Stimulated activated CD8-positive, alpha-beta memory T cell treated with anti-CD3 and anti-CD28 coated beads, Interleukin-2, amount 100 ng/mL, for 48 hours (primary cell): Measurements from ENCODE around the gene TPRX2.
A peak's percentile ranks its signal among the peaks of the same experiment; 100 is the strongest.
"Not testable (repeated sequence)": the region's sequence is repeated elsewhere in the genome, so short reads cannot be mapped to it uniquely, and the experiment has no call there.

Experiments
- DNase-seq, 2 donors: peaks; one replicate each; pipeline ENCODE4 v3.0.0-alpha.2; 2020; ENCODE audit warnings: low read depth in 2 of 2

TPRX2 gene, protein sequence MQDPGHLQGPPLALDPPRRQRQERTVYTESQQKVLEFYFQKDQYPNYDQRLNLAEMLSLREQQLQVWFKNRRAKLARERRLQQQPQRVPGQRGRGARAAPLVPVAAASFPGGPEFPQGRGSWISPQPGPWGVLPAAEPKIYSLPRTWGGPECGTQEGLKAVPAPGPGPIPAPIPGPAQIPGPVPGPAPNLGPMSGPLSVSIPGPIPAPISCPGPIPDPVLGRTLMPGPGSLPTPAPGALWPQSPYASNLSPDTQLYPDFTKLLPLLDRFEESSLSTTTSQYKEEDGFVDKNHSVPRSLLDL

GRCh38 chr19:47858646-47859285, at the start of gene TPRX2:
Gene TPRX2 (plus strand): TSS chr19:47859235. CDS start chr19:47859247, 12 bp downstream.
- not testable (repeated sequence) for DNase-seq

DNA sequence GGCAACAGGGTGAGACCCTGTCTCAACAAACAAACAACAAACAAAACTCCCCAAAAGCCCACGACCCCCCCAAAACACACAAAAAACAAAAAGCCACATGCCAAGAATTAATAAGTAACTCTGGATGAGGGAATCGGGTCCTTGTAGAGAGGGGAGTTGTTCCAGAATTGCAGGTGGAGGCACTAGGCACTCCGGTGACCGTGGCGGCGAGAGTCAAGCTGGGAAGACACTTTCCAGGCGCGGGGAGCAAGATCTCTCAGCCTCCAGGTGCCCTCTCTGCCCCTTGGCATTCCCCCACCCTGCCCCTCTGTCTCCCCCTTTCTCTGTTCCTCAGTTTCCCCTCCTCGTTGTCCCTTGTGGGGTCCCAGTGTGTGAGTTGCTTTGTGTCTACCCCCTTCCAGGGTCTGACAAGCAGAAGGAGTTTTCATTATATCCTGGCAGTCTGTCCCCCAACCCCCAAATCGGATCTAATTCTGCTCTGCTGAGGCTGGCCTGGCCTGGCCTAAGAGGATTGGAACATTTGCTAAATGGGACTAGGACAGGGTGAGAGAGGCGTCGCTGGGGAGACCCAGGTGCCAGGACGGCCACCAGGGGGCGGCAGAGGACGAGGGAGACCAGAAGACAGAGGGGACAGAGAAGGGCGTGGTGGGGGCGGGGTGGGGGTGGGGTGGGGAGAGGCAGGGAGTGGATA, 45.6 kb upstream of the TPRX2 start:
- DNase-seq: peak; percentile 82 to 83

DNA sequence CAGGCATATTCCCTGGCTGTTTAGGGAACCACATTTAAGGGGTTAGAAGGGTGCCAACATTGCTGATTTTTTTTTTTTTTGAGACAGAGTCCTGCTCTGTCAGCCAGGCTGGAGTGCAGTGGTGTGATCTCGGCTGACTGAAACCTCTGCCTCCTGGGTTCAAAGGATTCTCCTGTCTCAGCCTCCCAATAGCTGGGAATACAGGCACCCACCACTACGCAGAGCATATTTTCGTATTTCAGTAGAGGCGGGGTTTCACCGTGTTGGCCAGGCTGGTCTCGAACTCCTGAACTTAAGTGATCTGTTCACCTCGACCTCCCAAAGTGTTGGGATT, 45.1 kb upstream of the TPRX2 start:
- DNase-seq: no peak

- DNase-seq: not testable (repeated sequence)
Measured at GRCh38 chr19:47816270-47816669, 42.8 kb upstream of the TPRX2 start.

GRCh38 chr19:47818221-47818620, 40.8 kb upstream of the TPRX2 start:
- not testable (repeated sequence) for DNase-seq

DNA sequence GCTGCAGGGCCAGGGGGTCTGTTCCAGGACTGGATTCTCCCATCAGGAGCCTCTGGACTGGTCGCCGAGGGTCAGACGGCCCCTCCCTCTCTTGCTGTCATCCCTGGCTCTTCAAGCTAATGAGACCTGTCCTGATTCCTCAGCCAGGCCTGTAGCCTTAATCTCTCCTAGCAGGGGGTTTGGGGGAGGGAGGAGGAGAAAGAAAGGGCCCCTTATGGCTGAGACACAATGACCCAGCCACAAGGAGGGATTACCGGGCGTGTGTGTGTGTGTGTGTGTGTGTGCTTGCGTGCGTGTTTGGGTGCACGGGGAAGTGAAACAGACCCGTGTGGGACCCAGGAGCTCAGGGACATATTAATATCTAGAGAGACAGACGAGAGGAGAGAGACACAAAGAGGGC, 39.2 kb upstream of the TPRX2 start:
- no peak for DNase-seq

DNA sequence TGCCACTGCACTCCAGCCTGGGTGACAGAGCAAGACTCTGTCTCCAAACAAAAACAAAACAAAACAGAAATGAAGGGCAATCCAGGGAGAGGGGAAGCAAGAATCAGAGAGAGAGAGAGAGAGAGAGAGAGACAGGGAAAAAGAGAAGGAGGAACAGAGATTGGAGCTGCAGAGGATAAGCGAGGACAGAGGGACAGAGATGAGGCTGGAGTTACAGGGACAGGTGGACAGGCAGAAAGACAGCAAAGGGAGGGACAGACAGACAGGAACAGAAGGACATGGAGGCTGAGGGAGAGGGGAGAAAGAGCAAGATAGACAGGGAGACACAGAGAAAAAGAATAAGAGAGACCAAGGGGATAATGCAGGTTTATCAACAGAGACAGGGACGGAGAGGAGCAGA, 38.6 kb upstream of the TPRX2 start:
- no peak for DNase-seq

- no peak for DNase-seq
Measured at GRCh38 chr19:47821460-47822020, 37.5 kb upstream of the TPRX2 start, which contains the start of gene CRX. Gene CRX (plus strand): TSS chr19:47821937. CDS start chr19:47834444, 12,507 bp downstream.

DNA sequence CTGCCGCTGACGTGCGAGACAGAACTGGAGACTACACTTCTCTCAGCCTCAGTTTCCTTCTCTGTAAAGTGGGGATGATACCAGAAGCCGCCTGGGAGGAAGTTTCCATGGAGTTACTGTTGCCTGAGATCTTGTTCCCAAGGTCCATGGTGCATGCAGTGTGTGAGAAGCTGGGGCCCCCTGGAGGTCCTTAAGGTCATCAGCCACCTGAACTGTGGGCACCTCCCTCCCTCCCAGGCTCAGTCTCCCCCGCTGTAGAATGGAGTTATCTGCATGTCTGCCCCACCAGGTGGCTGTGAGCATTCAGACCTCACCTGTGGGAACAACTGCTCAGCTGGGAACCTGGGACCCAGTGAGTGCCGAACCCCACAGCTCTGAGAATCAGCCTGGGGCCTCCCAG, 34.6 kb upstream of the TPRX2 start:
- no peak for DNase-seq

DNA sequence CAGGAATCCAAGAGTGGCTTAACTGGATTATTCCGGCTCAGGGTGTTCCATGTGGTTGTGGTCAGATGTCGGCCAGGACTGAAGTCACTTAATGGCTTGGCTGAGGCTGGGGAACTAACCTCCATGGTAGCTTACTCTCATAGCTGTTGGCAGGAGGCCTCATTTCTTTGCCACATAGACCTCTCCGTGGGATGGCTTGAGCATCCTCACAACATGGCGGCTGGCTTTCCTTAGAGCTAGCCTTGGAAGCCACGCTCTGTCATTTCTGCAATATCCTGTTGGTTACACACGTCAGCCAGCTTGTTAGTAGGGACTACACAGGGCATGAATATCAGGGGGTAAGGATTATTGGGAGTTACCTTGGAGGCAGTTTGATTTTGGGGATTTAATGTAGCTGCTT, 32.2 kb upstream of the TPRX2 start:
- no peak for DNase-seq

DNA sequence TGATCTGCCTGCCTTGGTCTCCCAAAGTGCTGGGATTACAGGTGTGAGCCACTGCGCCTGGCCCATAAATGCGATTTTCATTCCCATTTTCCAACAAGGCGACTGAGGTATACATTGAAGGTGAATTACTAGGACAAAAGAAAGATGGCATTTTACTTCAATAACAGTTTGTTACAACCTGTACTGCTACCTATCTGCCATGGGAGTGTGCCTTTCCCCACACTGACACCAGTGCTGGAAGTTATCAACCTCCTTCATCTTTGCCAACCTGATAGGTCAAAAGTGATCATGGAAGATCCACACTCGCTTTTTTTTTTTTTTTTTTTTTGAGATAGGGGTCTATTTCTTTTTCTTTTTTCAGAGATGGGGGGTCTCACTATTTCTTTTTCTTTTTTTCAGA, 26.3 kb upstream of the TPRX2 start:
- DNase-seq: no peak

DNA sequence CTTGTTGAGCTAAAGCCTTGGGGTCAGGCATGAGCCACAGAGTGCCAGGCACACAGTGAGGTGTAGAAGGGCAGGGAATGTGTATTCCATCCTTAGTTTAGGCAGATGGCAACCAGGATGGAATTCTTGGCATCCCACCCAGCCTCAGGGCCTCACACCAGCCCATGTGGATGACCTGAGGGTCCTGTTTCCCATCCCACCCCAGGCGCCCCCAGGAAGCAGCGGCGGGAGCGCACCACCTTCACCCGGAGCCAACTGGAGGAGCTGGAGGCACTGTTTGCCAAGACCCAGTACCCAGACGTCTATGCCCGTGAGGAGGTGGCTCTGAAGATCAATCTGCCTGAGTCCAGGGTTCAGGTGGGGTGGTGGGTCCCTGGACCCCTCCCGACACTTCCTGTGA, 23.0 kb upstream of the TPRX2 start:
- no peak for DNase-seq

- DNase-seq: no peak
Measured at GRCh38 chr19:47839411-47839810, 19.6 kb upstream of the TPRX2 start.

DNA sequence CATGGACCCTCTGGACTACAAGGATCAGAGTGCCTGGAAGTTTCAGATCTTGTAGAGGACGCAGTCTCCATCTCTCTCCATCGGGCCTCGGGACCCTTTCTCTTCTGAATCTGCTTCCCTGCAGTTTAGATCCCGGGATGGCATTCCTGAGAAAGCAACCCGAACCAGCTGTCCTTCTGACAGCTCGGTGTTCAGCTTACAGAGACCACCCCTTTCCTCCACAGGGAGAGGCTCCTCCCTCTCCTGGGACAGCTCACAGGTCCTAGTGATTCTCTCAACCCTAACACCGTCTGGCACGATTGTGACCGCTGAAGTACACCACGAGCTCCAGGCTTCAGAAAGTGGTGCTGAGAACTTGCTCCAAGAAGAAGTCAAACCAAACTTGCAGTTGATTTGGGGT, 19.1 kb upstream of the TPRX2 start:
- DNase-seq: no peak

DNA sequence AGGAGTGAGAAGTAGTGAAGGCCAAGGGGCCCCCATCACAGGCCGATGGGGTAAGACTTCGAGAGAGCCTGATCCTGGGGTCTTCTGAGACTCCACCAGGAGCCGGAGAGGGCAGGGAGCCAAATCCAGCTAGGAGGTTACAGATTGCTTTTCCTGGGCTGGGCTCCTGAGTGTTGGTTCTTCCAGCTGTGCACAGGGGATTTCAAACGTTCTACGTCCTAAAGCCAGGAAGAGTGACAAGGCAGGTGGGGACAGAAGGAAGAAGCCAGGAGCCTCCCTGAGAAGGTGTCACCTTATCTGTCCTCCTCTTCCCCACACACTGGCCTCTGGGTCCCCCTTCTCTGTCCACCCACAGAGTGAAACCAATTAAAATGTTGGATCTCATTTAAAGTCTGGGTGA, 16.1 kb upstream of the TPRX2 start:
- no peak for DNase-seq

DNA sequence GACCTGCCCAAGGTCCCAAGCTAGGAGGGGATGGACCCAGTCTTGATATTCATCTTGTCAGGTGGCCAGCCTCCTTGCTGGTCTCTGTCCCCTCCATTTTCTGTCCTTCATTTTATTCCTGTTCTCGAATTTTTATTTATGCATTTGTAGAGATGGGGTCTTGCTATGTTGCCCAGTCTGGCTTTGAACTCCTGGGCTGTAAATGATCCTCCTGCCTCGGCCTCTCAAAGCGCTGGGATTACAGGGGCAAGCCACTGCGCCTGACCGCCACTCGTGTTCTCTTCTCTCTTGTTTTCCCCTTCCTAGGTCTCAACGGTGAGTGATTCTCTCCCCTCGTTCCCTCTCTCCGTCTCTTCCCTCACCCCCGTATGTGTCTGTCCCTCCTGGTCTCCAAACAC, 10.6 kb upstream of the TPRX2 start:
- DNase-seq: no peak

DNA sequence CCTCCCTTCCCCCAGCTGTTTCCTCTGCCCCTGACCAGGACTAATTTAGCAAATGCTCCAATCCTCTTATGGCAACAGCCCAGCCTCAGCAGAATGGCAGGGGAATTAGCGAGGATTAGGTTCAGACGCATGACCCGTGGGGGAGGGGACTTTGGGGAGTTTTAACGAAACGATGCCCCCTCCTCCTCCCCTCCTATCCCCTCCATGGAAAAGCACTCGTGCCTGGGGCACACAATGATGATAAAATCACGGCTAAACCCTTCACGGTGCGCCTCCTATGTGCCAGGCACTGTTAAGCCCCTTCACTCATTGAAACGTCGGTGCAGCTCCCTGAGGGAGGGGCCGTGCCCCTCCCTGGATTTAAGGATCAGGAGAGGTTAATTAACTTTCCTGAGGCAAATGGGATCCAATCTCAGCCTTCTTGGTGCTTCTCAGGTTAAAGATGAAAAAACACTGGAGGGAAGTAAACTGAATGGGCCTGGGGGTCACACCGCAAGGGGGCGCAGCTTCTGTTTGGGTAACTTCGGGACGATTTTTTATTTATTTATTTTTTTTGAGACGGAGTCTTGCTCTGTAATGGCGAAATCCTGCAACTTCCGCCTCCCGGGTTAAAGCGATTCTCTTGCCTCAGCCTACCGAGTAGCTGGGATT, 10.1 kb upstream of the TPRX2 start:
- peak; percentile 27 to 43 for DNase-seq

GRCh38 chr19:47853003-47853402, 6.0 kb upstream of the TPRX2 start:
- DNase-seq: no peak

- no peak for DNase-seq
Measured at GRCh38 chr19:47854459-47854858, 4.6 kb upstream of the TPRX2 start.

DNA sequence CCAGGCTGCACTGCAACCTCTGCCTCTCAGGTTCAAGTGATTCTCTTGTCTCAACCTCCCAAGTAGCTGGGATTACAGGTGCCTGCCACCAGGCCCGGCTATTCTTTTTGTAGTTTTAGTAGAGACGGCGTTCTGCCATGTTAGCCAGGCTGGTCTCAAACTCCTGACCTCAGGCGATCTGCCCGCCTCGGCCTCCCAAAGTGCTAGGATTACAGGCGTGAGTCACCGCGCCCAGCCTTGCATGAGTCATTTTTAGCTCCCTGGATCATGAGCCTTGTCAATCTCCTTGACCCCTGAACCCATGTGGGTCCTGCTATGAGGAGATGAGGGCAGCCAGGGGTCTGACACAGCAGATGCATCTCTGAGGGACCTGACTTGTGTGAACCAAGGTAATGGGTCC, 804 bp upstream of the TPRX2 start:
- not testable (repeated sequence) for DNase-seq

DNA sequence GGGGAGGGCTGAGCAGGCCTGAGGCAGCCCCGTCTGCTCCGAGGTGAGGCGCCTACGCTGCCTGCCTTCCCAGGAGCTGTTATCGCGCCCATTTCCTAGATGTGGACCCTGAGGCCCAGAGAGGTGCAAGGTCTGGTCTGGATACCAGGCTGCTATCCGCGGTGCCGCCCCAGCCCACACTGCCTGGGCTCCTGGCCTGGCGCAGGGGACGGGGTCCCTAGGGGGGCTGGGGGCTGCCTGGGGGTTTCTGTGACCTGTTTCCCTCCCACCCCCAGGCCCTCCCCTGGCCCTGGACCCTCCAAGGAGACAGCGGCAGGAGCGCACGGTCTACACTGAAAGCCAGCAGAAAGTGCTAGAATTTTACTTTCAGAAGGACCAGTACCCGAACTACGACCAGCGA, 803 bp downstream of the TPRX2 start:
- DNase-seq: not testable (repeated sequence)

- no peak for DNase-seq
Measured at GRCh38 chr19:47860602-47861297, 1.7 kb downstream of the TPRX2 start.
